Stomach (tissue), 9 donors: ENCODE results near the gene RSPH10B2. TPM values are rescaled to one million over a fixed set of nuclear protein-coding genes. Genes with fewer than 3 reads are reported as not detected.
"Not testable (repeated sequence)": the region's sequence is repeated elsewhere in the genome, so short reads cannot be mapped to it uniquely, and the experiment has no call there.

Experiments
- DNase-seq, 2 donors: peaks; one replicate each; pipeline versions ENCODE4 v3.0.0 to v3.0.0-alpha.2; 2013 to 2019
- H3K27ac ChIP-seq, 5 donors: fragments of 200-600 bp in 4 of 5; sonication (generic) in 4 of 5; one replicate each; pipeline ENCODE4 v1.5.1; 2013 to 2019; ENCODE audit warnings: mild to moderate bottlenecking in 1 of 5, moderate library complexity in 1 of 5
- H3K27me3 ChIP-seq, 3 donors: fragments of 200-600 bp; sonication (generic); one replicate each; pipeline ENCODE4 v1.5.1; 2017 to 2019; ENCODE audit warnings: mixed run types in 1 of 3
- H3K36me3 ChIP-seq, 4 donors: fragments of 200-600 bp; sonication (generic); 1 replicate in 3 of 4; 2 replicates in 1 of 4; pipeline ENCODE4 v1.5.1; 2016 to 2019
- H3K4me1 ChIP-seq, 4 donors: fragments of 200-600 bp; sonication (generic); one replicate each; pipeline ENCODE4 v1.5.1; 2016 to 2019
- H3K4me3 ChIP-seq, 4 donors: fragments of 200-600 bp; sonication (generic) in 3 of 4; one replicate each; pipeline ENCODE4 v1.5.1; 2016 to 2019; ENCODE audit warnings: mild to moderate bottlenecking in 1 of 4
- H3K9me3 ChIP-seq, 4 donors: fragments of 200-600 bp; sonication (generic); one replicate each; pipeline ENCODE4 v1.5.1; 2016 to 2019
- WGBS, 5 donors: extraction: QIAGEN DNeasy Blood & Tissue Kit in 3 of 5; methylation state at CpG; one replicate each; pipeline versions ENCODE4 v1.1.5 to v1.1.7; 2013 to 2018; 5-methylcytosine and 5-hydroxymethylcytosine counted together
- intact Hi-C: fragments of 100-400 bp; cut with DNase I; formaldehyde crosslinking; loops from one replicate; pipeline ENCODE4 v1.15.1; 2023; ENCODE audit warnings: low total_unique reads
- polyA plus RNA-seq, 3 donors: library from polyadenylated mRNA; stranded (reverse); fragments of 200-250 nt; gene quantifications; one replicate each; pipeline ENCODE4 v1.2.3, GENCODE V29; 2013
- total RNA-seq, 5 donors: library from RNA; depleted of rRNA; stranded (reverse); fragments of >200 nt; gene quantifications; one replicate each; pipeline versions ENCODE4 v1.1.0 to v1.2.3, GENCODE V29; 2014 to 2016
- donor health status: healthy with polysubstance abuse.
- donor health status: Bipolar disorder and iron deficiency.
- donor health status: healthy.

RSPH10B2 gene
- total and polyA plus RNA-seq, 8 donors, result 1.3 TPM; not detected in 7

DNA sequence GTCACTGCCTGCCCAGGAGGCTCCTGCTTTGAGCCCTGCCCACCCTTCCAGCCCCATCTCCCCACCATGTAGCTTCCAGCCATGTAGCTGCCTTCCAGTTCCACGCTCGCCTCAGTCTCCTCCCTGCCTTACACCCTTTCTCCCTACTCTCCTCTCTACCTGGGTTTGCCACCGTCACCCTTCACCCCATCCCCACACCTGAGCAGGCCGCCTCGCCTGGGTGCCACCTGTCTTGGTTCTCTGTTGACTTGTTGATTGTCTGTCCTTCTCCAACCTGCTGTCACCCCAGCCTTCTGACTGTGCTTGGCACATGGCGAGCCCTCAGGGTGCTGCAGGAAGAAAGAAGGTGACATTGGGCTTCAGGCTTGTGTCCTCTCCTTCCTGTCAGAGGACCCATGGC lies 3.7 kb upstream of the RSPH10B2 start:
- H3K4me1 ChIP-seq, DNase-seq, H3K27ac ChIP-seq, H3K27me3 ChIP-seq, H3K9me3 ChIP-seq, intact Hi-C loops, H3K4me3 ChIP-seq: not testable (repeated sequence)
- H3K36me3 ChIP-seq, result peaks cover 9 to 31% (median 14%) of the 10 kb centered on the region in 4 donors
- 89 to 93% (median 91%) methylated on average over 3 to 4 of the region's 6 CpGs for WGBS, 5 donors

DNA sequence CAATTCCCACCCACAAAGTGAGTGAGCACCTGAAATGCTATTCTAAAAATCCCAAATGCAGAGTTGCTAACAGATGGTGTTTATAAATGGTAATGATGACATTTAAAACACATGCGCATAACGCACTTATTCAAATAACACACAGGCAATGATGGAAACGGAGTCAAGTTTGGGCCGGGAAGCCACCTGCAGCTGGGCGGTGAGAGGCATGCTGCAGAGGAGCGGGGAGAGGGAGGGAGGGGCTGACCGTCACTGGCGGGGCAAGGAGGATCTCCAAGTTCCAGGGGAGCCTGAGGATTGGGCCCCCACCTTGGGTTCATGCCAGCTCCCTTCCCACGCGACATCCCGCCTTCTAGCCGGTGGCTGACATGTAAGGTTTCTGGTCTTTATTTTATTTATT lies 7.3 kb downstream of the RSPH10B2 start:
- H3K36me3 ChIP-seq, H3K27me3 ChIP-seq, H3K4me1 ChIP-seq, H3K27ac ChIP-seq, DNase-seq, intact Hi-C loops, H3K4me3 ChIP-seq, H3K9me3 ChIP-seq: not testable (repeated sequence)
- 11 to 84% (median 80%) methylated on average over 1 to 8 of the region's 12 CpGs; no CpG with 5 or more reads in 2 of the 5 donors for WGBS, 5 donors

DNA sequence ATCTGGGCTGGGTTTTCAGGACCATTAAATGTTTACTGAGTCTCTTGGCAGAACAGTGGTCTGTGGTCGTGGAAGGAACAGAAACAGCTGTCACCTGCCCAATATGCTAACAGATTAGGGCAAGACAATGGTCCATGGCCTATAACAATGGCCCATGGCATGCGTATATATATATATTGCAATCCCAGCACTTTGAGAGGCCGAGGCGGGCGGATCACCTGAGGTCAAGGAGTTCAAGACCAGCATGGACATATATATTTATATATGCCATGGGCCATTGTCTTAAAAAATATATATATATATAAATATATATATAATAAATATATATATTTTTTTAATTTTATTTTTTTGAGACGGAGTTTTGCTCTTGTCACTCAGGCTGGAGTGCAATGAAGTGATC lies 27.7 kb downstream of the RSPH10B2 start:
- WGBS, 5 donors, result 78 to 84% (median 81%) methylated on average over 6 of the region's 6 CpGs; no CpG with 5 or more reads in 1 of the 5 donors
- intact Hi-C loops, H3K27ac ChIP-seq, H3K9me3 ChIP-seq, H3K4me1 ChIP-seq, H3K27me3 ChIP-seq, H3K36me3 ChIP-seq, H3K4me3 ChIP-seq, DNase-seq: not testable (repeated sequence)

DNA sequence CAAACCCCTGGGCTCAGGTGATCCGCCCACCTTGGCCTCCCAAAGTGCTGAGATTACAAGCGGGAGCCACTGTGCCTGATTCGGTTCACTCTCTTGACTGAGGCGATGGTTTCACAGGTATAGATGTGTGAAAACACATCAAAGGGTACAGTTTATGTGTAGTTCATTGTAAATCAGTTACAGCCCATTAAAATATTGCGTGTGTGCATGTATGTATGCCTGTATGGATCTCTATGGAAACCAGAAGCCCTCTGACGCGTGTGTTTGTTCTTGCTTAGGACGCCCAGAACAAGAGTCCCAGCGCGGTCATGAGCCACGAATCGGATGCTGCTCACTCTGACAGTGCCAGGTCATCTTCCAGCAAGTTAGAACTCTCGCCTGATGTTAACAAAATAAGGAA lies 35.5 kb downstream of the RSPH10B2 start:
- H3K27ac ChIP-seq, intact Hi-C loops, H3K36me3 ChIP-seq, H3K27me3 ChIP-seq, H3K9me3 ChIP-seq, DNase-seq, H3K4me3 ChIP-seq, H3K4me1 ChIP-seq: not testable (repeated sequence)
- no CpG with 5 or more reads among the region's 13 CpGs for WGBS, 5 donors

DNA sequence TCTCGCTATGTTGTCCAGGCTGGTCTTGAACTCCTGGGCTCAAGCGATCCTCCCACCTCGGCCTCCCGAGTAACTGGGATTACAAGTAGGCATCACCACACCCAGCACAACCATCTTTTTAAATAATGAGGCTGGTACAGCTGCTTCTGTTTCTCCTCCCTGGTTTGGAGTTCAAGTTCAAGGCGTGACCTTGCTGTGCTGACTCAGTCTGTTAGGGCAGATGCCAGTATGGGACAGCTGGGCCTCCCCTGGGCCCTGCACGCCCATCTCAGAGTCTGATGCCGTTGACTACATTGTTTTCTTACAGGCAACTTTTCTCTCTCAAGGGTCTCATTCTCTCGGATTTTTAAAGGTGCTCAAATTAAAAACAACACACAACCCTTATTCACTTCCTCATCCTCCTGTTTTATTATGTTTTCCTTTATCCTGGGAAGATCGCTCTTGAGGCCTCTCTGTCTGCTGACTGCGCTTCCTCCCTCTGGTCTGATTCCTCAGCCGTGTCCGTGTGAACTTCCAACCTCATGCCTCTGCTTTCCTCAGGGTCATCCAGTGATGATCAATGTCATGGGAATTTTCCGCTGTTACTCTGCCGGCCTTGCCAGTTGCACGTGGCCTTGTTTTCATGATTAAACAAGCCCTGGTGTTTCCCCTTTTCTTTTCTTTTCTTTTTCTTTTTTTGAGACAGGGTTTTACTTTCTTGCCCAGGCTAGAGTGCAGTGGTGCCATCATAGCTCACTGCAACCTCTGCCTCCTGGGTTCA lies 38.4 kb downstream of the RSPH10B2 start:
- H3K27ac ChIP-seq, H3K27me3 ChIP-seq, H3K4me3 ChIP-seq, H3K4me1 ChIP-seq, H3K9me3 ChIP-seq, intact Hi-C loops: not testable (repeated sequence)
- DNase-seq, result peak in 1 of 2 donors; percentile 7
- WGBS, 5 donors, result 74 to 85% (median 81%) methylated on average over 8 to 9 of the region's 15 CpGs; no CpG with 5 or more reads in 1 of the 5 donors
- peaks cover 0 to 15% (median 4%) of the 10 kb centered on the region in 4 donors for H3K36me3 ChIP-seq

DNA sequence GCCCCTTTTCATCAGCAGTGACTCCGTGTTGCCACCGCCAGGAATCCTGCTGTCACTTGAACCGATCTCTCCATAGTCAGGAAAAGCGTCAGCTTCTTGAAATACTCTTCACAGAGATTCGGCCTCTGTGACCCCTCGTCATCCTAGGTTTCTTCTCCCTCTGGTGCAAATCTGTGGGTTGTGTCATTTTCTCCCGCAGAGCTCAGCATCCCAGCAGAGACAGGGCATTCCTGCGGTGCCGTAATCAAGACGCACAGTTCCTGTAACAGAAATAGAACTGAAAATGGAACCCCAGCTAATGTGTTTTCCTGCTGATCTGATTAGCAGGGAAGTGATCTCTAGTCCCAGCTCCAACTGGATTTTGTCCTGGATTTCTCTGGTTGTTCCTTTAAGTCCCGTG lies 40.4 kb downstream of the RSPH10B2 start:
- 73 to 96% (median 95%) methylated on average over 2 to 3 of the region's 11 CpGs for WGBS, 5 donors
- DNase-seq, H3K4me3 ChIP-seq, H3K27me3 ChIP-seq, intact Hi-C loops, H3K4me1 ChIP-seq, H3K9me3 ChIP-seq, H3K27ac ChIP-seq: not testable (repeated sequence)
- H3K36me3 ChIP-seq, result peaks cover 0 to 16% (median 5%) of the 10 kb centered on the region in 4 donors

DNA sequence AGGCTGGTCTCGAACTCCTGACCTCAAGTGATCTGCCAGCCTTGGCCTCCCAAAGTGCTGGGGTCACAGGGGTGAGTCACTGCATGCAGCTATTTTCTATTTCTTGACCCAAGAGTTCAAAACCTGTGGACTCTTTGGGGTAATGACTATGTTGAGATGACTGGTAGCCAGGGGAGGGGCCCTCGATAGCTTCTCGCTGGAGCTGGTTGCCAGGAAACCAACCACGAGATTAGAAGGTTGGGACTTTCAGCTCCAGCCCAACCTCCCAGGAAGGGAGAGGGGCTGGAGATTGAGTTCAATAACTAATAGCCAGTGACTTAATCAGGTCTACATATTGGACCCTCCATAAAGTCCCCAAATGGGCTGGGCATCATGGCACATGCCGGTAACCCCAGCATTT lies 43.3 kb downstream of the RSPH10B2 start:
- DNase-seq, result peak in 1 of 2 donors; percentile 5
- peaks cover 0 to 16% (median 5%) of the 10 kb centered on the region in 4 donors for H3K36me3 ChIP-seq
- H3K4me3 ChIP-seq, H3K27ac ChIP-seq, H3K4me1 ChIP-seq, H3K27me3 ChIP-seq, H3K9me3 ChIP-seq, intact Hi-C loops: not testable (repeated sequence)
- 63 to 81% (median 70%) methylated on average over 5 of the region's 5 CpGs for WGBS, 5 donors

DNA sequence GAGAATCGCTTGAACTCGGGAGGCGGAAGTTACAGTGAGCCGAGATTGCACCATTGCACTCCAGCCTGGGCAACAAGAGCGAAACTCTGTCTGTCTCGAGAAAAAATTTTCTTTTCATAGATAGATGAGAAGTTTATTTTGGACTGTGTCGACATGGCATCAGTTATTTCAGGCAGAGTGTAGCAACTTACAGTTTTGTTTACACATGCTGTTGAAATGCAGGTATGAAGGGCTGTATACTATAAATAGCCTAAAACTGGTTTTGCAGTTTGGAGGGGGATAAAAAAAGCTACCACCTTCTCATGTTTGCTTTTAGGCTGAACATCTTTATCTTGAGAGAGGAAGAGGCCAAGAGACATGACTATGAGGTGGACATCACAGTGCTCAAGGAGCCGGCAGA lies 44.1 kb downstream of the RSPH10B2 start:
- H3K36me3 ChIP-seq, result peaks cover 0 to 16% (median 5%) of the 10 kb centered on the region in 4 donors
- H3K9me3 ChIP-seq, H3K4me3 ChIP-seq, H3K27me3 ChIP-seq, intact Hi-C loops, H3K27ac ChIP-seq, H3K4me1 ChIP-seq, DNase-seq: not testable (repeated sequence)
- WGBS, 5 donors, result 100% methylated on average over 1 of the region's 8 CpGs; no CpG with 5 or more reads in 3 of the 5 donors

DNA sequence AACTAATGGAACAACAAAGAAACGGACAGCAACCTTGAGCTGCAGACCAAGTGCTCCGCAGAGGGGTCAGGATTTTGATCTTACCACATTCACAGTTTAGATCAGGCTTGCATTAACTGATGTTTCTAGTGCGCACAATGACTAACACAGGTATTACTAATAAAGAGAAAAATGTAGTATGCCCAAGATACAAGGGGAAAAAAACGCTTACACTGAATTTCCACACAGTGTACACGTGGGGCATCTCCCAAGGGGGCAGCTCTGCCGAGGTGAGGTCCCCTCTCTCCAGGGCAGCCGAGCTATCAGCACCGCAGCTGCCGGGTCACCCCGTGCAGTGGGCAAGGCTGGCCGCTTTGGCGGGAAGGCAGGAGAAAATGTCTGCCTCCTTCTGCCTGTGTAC lies 46.0 kb downstream of the RSPH10B2 start:
- H3K4me1 ChIP-seq, H3K9me3 ChIP-seq, DNase-seq, H3K4me3 ChIP-seq, H3K27ac ChIP-seq, H3K27me3 ChIP-seq, intact Hi-C loops: not testable (repeated sequence)
- WGBS, 5 donors, result 20% methylated on average over 1 of the region's 12 CpGs; no CpG with 5 or more reads in 4 of the 5 donors
- peaks cover 0 to 12% (median 6%) of the 10 kb centered on the region in 4 donors for H3K36me3 ChIP-seq

DNA sequence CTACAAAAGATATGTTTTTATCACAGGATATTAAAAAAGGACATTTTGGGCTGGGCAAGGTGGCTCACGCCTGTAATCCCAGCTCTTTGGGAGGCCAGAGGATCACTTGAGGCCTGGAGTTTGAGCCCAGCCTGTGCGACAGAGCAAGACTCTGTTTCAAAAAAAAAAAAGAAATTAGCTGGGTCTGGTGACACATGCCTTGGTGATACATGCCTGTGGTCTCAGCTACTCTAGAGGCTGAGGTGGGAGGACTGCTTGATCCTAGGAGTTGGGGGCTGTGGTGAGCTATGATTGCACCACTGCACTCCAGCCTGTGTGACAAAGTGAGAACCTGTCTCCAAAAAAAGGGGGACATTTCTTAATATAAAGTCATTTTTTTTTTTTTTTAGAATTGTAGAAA lies 46.4 kb downstream of the RSPH10B2 start:
- DNase-seq, H3K4me3 ChIP-seq, H3K27me3 ChIP-seq, H3K9me3 ChIP-seq, intact Hi-C loops, H3K27ac ChIP-seq, H3K4me1 ChIP-seq: not testable (repeated sequence)
- peaks cover 0 to 12% (median 6%) of the 10 kb centered on the region in 4 donors for H3K36me3 ChIP-seq
- 94 to 100% (median 100%) methylated on average over 1 to 2 of the region's 2 CpGs; no CpG with 5 or more reads in 1 of the 5 donors for WGBS, 5 donors

DNA sequence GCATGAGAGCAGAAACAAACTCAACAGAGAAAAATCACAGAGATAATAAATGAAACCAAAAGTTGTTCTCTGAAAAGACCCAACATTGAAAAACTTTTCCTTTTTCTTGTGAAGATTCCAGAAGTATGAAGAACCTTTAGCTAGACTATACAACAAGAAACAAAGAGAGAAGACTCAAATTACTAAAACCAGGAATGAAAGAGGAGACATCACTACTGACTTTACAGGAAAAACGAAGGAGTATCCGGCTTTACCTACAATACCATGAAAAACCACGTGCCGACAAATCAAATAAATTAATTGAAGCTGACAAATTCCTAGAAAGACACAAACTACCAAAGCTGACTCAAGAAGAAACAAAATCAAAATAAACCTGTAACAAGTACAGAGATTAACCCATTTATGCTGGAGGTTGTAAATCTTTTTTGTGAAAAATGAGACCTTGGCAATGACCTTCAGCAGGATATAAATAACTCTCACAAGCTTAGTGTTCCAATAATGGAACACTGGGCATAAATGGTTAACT lies 53.6 kb downstream of the RSPH10B2 start:
- intact Hi-C loops, H3K4me1 ChIP-seq, H3K9me3 ChIP-seq, H3K27ac ChIP-seq, H3K4me3 ChIP-seq, DNase-seq, H3K27me3 ChIP-seq: not testable (repeated sequence)
- WGBS, 5 donors, result 33 to 100% (median 88%) methylated on average over 1 to 4 of the region's 4 CpGs
- peaks cover 0 to 28% (median 23%) of the 10 kb centered on the region in 4 donors for H3K36me3 ChIP-seq

DNA sequence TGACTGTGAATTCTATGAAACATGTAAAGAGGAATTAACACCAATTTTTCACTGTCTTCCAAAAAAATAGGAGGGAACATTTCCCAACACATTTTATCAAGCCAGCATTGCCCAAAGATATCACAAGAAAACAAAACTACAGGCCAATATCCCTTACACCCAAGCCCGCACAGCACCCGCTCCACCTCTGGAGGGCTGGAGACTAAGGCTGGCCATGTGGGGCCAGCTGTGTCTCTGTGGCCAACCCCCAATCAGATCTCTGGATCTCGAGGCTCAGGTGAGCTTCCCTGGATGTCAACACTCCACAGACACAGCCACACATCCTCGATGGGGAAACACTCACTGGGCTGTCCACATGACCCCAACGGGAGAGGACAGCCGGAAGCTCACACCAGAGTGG lies 54.1 kb downstream of the RSPH10B2 start:
- WGBS, 5 donors, result 82 to 88% (median 85%) methylated on average over 3 to 5 of the region's 6 CpGs; no CpG with 5 or more reads in 1 of the 5 donors
- H3K9me3 ChIP-seq, intact Hi-C loops: not testable (repeated sequence)

More for the DNA sequence above, 54.1 kb downstream of the RSPH10B2 start:
- DNase-seq, H3K4me1 ChIP-seq, H3K27me3 ChIP-seq, H3K27ac ChIP-seq, H3K4me3 ChIP-seq: not testable (repeated sequence)
- peaks cover 0 to 31% (median 26%) of the 10 kb centered on the region in 4 donors for H3K36me3 ChIP-seq
